Ishikawa (cell line): Measurements from ENCODE around the gene CERS6.

Source experiments
- CEBPB ChIP-seq: IDR thresholded peaks from 2 replicates; pipeline ENCODE4 v1.6.1; 2012
- CREB1 ChIP-seq: IDR thresholded peaks from 2 replicates; pipeline ENCODE4 v1.6.1; 2012; ENCODE audit warnings: low read depth
- EGR1 ChIP-seq: IDR thresholded peaks from 2 replicates; pipeline ENCODE4 v1.6.1; 2012
- EP300 ChIP-seq: IDR thresholded peaks from 2 replicates; pipeline ENCODE4 v1.6.1; 2012; ENCODE audit warnings: borderline replicate concordance
- FOXM1 ChIP-seq: IDR thresholded peaks from 2 replicates; pipeline ENCODE4 v1.6.1; 2012; ENCODE audit warnings: low read depth, borderline replicate concordance
- MAX ChIP-seq: IDR thresholded peaks from 2 replicates; pipeline ENCODE4 v1.6.1; 2012
- NFIC ChIP-seq: IDR thresholded peaks from 2 replicates; pipeline ENCODE4 v1.6.1; 2012
- RAD21 ChIP-seq: IDR thresholded peaks from 2 replicates; pipeline ENCODE4 v1.6.1; 2012; ENCODE audit warnings: low read depth
- REST ChIP-seq: IDR thresholded peaks from 2 replicates; pipeline ENCODE4 v1.6.1; 2012; ENCODE audit warnings: low read depth, mild to moderate bottlenecking
- TAF1 ChIP-seq: IDR thresholded peaks from 2 replicates; pipeline ENCODE4 v1.6.1; 2012; ENCODE audit warnings: low read depth, mild to moderate bottlenecking
- TEAD4 ChIP-seq: IDR thresholded peaks from 2 replicates; pipeline ENCODE4 v1.6.1; 2012
- USF1 ChIP-seq: IDR thresholded peaks from 2 replicates; pipeline ENCODE4 v1.6.1; 2012
- YY1 ChIP-seq: IDR thresholded peaks from 2 replicates; pipeline ENCODE4 v1.6.1; 2012; ENCODE audit warnings: low read depth
- ZBTB7A ChIP-seq: IDR thresholded peaks from 2 replicates; pipeline ENCODE4 v1.6.1; 2012; ENCODE audit warnings: low read depth

- no peak for TF ChIP-seq ZBTB7A
- no peak for TF ChIP-seq RAD21
- TF ChIP-seq EP300: no peak
- no peak for TF ChIP-seq CREB1
- no peak for TF ChIP-seq REST
- no peak for TF ChIP-seq EGR1
- no peak for TF ChIP-seq YY1
- TF ChIP-seq TAF1: no peak
- TF ChIP-seq MAX: no peak
- no peak for TF ChIP-seq NFIC
- no peak for TF ChIP-seq FOXM1
- TF ChIP-seq CEBPB: no peak
- TF ChIP-seq TEAD4: no peak
- no peak for TF ChIP-seq USF1
Observed at GRCh38 chr2:168574856-168575630, 119.0 kb downstream of the CERS6 start.
